ENCODE results near the gene SUV39H2. TPM values are rescaled to one million over a fixed set of nuclear protein-coding genes. Genes with fewer than 3 reads are reported as not detected.

The SUV39H2 gene
- polyA plus RNA-seq, 1 donor (not counting 4 experiments of a cell fraction or from before 2014, with no cell fraction given) = 11.8 TPM

DNA sequence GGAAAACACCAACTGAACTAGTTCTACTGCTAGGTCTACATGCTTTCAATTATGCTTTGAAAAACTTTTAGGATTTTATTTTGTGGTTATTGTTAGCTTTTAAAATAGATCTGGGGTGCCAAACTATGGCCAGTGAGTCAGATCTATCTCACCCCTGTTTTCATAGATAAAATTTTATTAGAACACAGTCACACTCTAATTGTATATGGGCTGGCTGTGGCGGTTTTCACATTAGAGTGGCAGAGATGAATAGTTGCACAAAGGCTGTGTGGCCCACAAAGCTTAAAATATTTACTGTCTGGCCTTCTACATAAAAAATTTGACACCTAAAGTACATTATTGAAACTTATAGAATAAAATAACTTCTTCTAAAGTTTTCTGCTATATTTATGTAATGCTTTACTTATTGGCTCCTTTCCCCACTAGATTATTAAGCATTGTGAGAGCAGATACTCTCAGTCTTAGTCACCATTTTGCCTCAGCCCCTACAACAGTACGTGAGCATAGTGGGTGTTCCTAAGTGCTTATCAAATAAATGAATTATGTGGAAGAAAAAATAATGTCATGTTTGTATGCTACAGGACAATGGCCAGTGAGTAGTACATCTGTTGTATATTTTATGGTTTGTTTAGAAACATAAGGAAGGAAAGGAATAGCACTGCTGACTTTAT is 5.4 kb upstream of the SUV39H2 start:
- Histone ChIP-seq H3K36me3 (ENCODE audit: control insufficient read depth in 2 of 2, extremely low read depth in 1 of 2, insufficient read depth in 2 of 2, low read length in 2 of 2) (peaks cover 2 to 11% of the 10 kb centered on the region in 2 experiments), H3K9me3 (ENCODE audit: control insufficient read depth, low read depth, low read length) (no peaks in the 10 kb centered on the region), H3K4me1 (ENCODE audit: control insufficient read depth, extremely low read depth, insufficient read depth, low read length) (peaks cover 28% of the 10 kb centered on the region), H3K79me2 (ENCODE audit: control insufficient read depth, insufficient read depth, low read length) (peaks cover 26% of the 10 kb centered on the region), H2AFZ (ENCODE audit: control insufficient read depth, low read length) (no peak overlapping the region), H3K9ac (ENCODE audit: control insufficient read depth, extremely low read depth, insufficient read depth, low read length) (no peak overlapping the region), H3K9me1 (ENCODE audit: control insufficient read depth, extremely low read depth, insufficient read depth, low read length) (no peaks in the 10 kb centered on the region), H3K4me2 (ENCODE audit: control insufficient read depth, extremely low read depth, insufficient read depth, low read depth, low read length) (peak overlapping the region; percentile 2), H3K4me3 (ENCODE audit: control insufficient read depth in 2 of 3, extremely low read depth in 1 of 3, insufficient read depth in 2 of 3, low read depth in 1 of 3, low read length in 3 of 3) (peak overlapping the region in 1 of 3 experiments; percentile 12), H4K20me1 (ENCODE audit: control insufficient read depth, extremely low read depth, insufficient read depth, low read length) (no peaks in the 10 kb centered on the region), H3K27ac (ENCODE audit: control insufficient read depth, insufficient read depth, low read length) (peak overlapping the region; percentile 17), H3K27me3 (ENCODE audit: control insufficient read depth, extremely low read depth, insufficient read depth, low read length) (no peaks in the 10 kb centered on the region)
- FAIRE-seq (peak; percentile 75), DNase-seq (ENCODE audit: low read depth, low spot score) (no peak)
- dilution Hi-C loops (cut with MboI; ENCODE audit: extremely low pct_ligation_motif_present, low sequenced_read_pairs) = no loop called here
- TF ChIP-seq EZH2 (IDR thresholded peaks at IDR 0.05; ENCODE audit: low read length) = no peak
- TF ChIP-seq, protein P1, sequence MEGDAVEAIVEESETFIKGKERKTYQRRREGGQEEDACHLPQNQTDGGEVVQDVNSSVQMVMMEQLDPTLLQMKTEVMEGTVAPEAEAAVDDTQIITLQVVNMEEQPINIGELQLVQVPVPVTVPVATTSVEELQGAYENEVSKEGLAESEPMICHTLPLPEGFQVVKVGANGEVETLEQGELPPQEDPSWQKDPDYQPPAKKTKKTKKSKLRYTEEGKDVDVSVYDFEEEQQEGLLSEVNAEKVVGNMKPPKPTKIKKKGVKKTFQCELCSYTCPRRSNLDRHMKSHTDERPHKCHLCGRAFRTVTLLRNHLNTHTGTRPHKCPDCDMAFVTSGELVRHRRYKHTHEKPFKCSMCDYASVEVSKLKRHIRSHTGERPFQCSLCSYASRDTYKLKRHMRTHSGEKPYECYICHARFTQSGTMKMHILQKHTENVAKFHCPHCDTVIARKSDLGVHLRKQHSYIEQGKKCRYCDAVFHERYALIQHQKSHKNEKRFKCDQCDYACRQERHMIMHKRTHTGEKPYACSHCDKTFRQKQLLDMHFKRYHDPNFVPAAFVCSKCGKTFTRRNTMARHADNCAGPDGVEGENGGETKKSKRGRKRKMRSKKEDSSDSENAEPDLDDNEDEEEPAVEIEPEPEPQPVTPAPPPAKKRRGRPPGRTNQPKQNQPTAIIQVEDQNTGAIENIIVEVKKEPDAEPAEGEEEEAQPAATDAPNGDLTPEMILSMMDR (optimal IDR thresholded peaks at IDR 0.05 in 1 of 3, IDR thresholded peaks at IDR 0.05 in 1 of 3, conservative IDR thresholded peaks at IDR 0.05 in 1 of 3; ENCODE audit: extremely low read depth in 1 of 3, insufficient read depth in 2 of 3, low read length in 3 of 3) = no peak

DNA sequence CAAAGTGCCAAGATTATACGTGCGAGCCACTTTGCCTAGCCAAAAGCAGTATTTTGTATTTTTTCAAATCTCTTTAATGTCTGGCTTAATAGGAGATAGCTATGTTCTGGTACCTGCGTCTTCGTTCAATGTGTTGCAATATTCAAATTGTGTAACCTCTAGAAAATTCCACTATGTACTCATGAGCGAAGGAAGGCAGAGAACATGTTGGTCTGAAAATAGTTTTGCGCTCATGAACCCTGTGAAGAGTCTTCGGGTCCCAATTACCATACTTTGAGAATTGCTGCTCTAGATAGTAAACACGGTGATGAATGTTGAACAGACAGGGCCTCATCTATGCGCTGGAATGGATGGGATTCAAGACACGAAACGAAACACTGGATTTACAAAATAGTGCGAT is 2.7 kb upstream of the SUV39H2 start:
- Histone ChIP-seq H3K4me1 (ENCODE audit: control insufficient read depth, extremely low read depth, insufficient read depth, low read length) (peaks cover 36% of the 10 kb centered on the region), H3K79me2 (ENCODE audit: control insufficient read depth, insufficient read depth, low read length) (peaks cover 45% of the 10 kb centered on the region), H3K9ac (ENCODE audit: control insufficient read depth, extremely low read depth, insufficient read depth, low read length) (no peak overlapping the region), H4K20me1 (ENCODE audit: control insufficient read depth, extremely low read depth, insufficient read depth, low read length) (no peaks in the 10 kb centered on the region), H3K4me3 (ENCODE audit: control insufficient read depth in 2 of 3, extremely low read depth in 1 of 3, insufficient read depth in 2 of 3, low read depth in 1 of 3, low read length in 3 of 3) (no peak overlapping the region), H3K27me3 (ENCODE audit: control insufficient read depth, extremely low read depth, insufficient read depth, low read length) (no peaks in the 10 kb centered on the region), H3K4me2 (ENCODE audit: control insufficient read depth, extremely low read depth, insufficient read depth, low read depth, low read length) (no peak overlapping the region), H3K36me3 (ENCODE audit: control insufficient read depth in 2 of 2, extremely low read depth in 1 of 2, insufficient read depth in 2 of 2, low read length in 2 of 2) (peaks cover 1 to 11% of the 10 kb centered on the region in 2 experiments), H3K9me3 (ENCODE audit: control insufficient read depth, low read depth, low read length) (no peaks in the 10 kb centered on the region), H3K27ac (ENCODE audit: control insufficient read depth, insufficient read depth, low read length) (no peak overlapping the region), H3K9me1 (ENCODE audit: control insufficient read depth, extremely low read depth, insufficient read depth, low read length) (peaks cover 2% of the 10 kb centered on the region), H2AFZ (ENCODE audit: control insufficient read depth, low read length) (no peak overlapping the region)
- no peak for DNase-seq (ENCODE audit: low read depth, low spot score)
- FAIRE-seq = no peak
- TF ChIP-seq, protein P1 (optimal IDR thresholded peaks at IDR 0.05 in 1 of 3, IDR thresholded peaks at IDR 0.05 in 1 of 3, conservative IDR thresholded peaks at IDR 0.05 in 1 of 3; ENCODE audit: extremely low read depth in 1 of 3, insufficient read depth in 2 of 3, low read length in 3 of 3) = no peak
- TF ChIP-seq EZH2 (IDR thresholded peaks at IDR 0.05; ENCODE audit: low read length) = no peak
- dilution Hi-C loops (cut with MboI; ENCODE audit: extremely low pct_ligation_motif_present, low sequenced_read_pairs) = no loop called here
